Coronary artery (tissue), 2 donors: Measurements from ENCODE around the gene PLBD2.
A peak's percentile ranks its signal among the peaks of the same experiment; 100 is the strongest.

Experiments used
- DNase-seq: peaks from one replicate; pipeline ENCODE4 v3.0.0-alpha.2; 2017; ENCODE audit warnings: low spot score
- H3K27ac ChIP-seq, 2 donors: fragments of 200-600 bp; sonication (generic); one replicate each; pipeline ENCODE4 v1.5.1; 2016 to 2019
- H3K4me3 ChIP-seq: fragments of 200-600 bp; sonication (generic); 2 replicates; pipeline ENCODE4 v1.5.1; 2016; ENCODE audit warnings: mild to moderate bottlenecking, moderate library complexity
- TF ChIP-seq, protein P1 (sequence below): fragments of 200-600 bp; sonication (generic); IDR thresholded peaks from one replicate; pipeline ENCODE4 v1.5.1; 2019; ENCODE audit warnings: antibody characterized with exemption

The PLBD2 gene

DNA sequence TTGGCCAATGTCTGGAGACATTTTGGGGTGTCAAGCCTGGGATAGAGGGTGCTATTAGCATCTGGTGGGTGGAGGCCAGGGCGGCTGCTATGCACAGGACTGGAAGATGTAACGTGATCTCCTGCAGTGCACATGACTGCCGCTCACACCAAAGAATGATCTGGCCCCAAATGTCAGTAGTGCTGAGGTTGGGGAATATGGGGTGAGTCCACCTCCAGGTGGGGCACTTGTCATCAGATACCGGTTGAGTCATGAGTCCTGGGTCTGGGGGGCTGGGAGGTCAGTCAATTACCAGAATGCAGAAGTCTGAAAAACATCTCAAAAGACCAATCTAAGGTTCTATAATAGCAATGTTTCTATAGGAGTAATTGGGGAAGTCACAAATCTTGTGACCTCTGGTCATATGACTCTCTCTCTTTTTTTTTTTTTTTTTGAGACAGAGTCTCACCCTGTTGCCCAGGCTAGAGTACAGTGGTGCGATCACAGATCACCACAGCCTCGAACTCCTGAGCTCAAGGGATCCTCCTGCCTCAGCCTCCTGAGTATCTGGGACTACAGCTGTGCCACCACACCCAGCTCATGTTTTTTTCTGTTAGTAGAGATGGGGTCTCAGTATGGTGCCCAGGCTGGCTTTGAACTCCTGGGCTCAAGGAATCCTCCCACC, 57.8 kb downstream of the PLBD2 start:
- peak overlapping the region in 1 of 2 donors; percentile 40 for H3K27ac ChIP-seq
- TF ChIP-seq, protein P1, sequence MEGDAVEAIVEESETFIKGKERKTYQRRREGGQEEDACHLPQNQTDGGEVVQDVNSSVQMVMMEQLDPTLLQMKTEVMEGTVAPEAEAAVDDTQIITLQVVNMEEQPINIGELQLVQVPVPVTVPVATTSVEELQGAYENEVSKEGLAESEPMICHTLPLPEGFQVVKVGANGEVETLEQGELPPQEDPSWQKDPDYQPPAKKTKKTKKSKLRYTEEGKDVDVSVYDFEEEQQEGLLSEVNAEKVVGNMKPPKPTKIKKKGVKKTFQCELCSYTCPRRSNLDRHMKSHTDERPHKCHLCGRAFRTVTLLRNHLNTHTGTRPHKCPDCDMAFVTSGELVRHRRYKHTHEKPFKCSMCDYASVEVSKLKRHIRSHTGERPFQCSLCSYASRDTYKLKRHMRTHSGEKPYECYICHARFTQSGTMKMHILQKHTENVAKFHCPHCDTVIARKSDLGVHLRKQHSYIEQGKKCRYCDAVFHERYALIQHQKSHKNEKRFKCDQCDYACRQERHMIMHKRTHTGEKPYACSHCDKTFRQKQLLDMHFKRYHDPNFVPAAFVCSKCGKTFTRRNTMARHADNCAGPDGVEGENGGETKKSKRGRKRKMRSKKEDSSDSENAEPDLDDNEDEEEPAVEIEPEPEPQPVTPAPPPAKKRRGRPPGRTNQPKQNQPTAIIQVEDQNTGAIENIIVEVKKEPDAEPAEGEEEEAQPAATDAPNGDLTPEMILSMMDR, result no peak

DNA sequence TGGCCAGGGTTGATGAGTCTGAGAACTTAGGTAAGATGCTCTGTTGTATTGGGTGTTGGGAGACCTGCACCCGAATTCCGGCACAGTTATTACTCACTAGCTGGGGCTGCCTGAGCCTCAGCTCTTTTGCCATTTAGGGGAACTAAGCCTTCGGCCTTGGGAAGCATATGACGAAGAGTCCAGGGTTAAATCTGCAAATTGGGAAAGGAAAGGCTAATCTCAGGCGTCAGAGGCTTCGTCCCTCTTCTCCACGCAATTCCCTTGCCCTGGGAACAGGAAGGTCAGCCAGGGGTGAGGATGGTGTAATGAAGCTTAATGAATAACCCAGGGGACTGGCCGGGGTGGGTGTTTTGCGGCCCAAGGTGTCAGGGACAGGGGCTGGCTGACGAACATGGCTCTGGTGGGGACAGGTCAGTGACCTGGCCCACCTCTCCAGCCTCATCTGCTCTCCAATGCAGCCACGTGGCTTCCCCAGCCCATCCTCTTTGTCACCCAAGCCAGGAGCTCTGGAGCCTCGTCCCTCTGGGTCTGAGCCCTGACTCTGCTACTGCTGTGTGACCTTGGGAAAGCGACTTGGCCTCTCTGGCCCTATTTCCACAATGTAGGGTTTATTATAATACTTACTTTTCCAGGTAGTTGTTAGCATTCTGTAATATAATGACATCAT, 60.0 kb downstream of the PLBD2 start:
- TF ChIP-seq, protein P1, result no peak
- H3K27ac ChIP-seq, result no peak overlapping the region
- DNase-seq, result no peak
- H3K4me3 ChIP-seq, result no peak overlapping the region

More for the DNA sequence above, 57.8 kb downstream of the PLBD2 start:
- no peak for DNase-seq
- H3K4me3 ChIP-seq, result no peak overlapping the region

DNA sequence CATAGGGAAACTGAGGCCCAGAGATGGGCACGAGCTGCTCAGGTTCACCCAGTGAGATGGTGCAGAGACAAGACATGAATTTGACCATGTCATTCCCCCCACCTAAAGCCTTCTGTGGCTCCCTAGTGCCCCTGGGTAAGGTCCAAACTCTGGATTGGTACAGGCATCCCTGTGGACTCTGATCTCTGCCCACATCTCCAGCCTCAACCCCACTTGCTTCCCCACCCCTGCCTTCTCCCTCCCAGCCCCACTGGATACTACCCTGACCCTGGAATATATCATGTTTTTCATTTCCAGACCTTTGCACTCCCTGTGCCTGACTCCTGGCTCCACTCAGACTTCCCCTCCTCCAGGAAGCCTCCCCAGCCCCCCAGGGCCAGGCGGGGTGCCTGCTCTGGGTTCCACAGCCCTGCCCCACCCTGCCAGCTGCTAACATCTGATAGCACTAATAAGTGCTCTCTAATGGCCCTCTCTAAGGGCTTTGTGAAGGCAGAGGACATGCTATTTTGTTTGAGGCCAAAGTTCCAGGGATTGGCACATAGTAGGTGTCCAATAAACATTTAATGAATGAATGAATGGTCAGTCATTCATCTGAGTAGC, 62.7 kb downstream of the PLBD2 start:
- Histone ChIP-seq H3K27ac (no peak overlapping the region), H3K4me3 (no peak overlapping the region)
- DNase-seq, result no peak
- TF ChIP-seq, protein P1, result no peak

DNA sequence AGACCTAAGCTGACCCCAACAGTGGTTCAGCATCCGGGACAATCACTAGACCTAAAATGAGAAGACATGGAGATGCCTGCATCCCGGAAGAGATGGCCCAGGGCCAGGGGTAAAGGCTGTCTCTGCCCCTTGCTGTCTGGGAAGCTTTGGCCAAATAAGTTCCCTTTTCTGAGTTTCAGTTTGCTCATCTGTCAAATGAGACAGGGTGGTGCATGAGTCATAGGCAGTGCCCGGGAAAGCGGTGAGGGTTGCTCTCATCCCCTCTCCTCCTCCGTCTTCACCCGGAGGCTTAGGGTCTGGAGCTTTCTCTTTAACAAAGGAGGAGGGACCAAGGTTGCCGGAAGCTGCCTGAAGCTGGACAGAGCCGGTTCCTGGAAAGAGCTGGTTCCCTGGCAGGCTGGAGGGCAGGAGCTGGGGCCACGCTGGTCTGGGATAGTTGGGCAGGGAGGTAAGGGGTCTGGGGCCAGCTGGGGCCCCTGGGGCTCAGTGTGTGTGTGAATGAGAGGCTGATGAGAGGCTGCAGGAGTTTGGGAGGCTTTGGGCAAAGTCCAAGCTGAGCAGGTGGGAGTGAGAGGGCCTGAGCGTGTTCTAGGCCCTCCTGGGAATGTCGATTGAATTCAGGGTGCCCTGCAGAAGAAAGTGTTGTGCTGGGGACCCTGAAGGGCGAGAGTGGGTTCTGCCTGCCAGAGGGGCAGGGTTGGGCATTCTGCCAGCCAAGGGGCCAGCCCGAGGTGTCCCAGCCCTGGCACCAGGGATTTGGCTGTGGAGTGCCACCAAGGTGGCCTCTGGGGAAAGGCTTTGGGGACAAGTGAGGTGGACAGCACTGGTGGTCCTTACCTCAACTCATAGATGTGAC, 63.9 kb downstream of the PLBD2 start, which contains the start of gene SDSL:
Gene SDSL, plus strand, starts transcription at position 351 of the 856 bp plus-strand sequence. CDS start 5,603 bp downstream, outside the sequence.
- Histone ChIP-seq H3K4me3 (peak within 1 kb of the TSS; percentile 68), H3K27ac (peak within 1 kb of the TSS; percentile 46 to 61)
- TF ChIP-seq, protein P1, result no peak
- peak; percentile 82 for DNase-seq

DNA sequence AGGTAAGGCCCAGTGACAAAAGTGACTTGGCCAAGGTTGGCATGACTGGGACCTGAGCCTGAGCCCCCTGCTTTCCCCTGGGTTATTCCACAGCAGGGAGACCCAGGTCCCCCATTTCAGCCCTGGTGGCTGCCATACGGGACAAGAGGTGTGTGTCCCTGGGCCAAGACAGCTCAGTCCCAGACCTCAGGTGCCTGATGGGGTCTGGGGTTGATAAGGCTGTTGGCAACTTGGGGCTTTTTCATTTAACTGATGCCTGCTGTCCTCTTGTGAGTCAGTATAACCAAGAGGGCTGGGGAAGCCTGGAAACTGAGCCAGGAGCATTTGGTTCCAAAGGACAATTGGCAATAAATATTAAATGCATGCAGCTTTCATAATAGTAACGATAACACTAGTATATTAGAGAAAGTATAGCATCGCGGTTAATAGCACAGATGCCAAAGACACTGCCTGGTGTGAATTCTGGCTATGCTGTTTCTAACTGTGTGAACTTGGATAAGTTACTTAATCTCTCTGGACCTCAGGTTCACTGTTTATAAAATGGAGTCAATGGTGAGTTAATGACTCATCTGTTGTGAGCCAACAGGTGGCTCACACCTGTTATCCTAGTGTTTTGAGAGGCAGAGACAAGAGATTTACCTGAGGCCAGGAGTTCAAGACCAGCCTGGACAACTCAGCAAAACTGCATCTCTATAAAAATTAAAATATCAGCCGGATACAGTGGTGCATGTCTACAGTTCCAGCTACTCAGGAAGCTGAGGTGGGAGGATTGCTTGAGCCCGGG, 64.7 kb downstream of the PLBD2 start:
- peak overlapping the region; percentile 68 for H3K4me3 ChIP-seq
- DNase-seq, result no peak
- TF ChIP-seq, protein P1, result no peak
- H3K27ac ChIP-seq, result peak overlapping the region; percentile 46 to 61

DNA sequence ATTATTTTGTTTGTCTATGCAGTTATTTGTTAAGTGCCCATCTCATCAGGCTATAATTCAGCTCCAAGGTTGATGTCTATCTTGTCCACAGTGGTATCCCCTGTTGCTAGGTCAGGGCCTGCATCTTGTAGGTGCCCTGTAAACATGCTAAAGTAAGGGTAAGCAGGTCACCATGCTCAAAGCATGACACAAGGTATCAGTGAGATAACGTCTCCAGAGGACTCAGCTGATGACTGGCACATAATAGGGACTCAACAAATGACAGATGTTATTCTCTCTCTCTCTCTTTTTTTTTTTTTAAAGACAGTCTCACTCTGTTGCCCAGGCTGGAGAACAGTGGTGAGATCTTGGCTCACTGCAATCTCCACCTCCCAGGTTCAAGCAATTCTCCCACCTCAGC, 66.1 kb downstream of the PLBD2 start:
- TF ChIP-seq, protein P1, result no peak
- no peak overlapping the region for H3K4me3 ChIP-seq
- no peak overlapping the region for H3K27ac ChIP-seq
- no peak for DNase-seq
